Measurements from ENCODE around the gene RIMS1.
A peak's percentile ranks its signal among the peaks of the same experiment; 100 is the strongest.

GRCh38 chr6:72272958-72273357, 386.6 kb downstream of the RIMS1 start:
- TF ChIP-seq CTCF (IDR thresholded peaks at IDR 0.05; ENCODE audit: extremely low read depth in 1 of 2, insufficient read depth in 1 of 2, low read depth in 1 of 2, low read length in 2 of 2), result no peak
- TF ChIP-seq EZH2 (IDR thresholded peaks at IDR 0.05; ENCODE audit: borderline replicate concordance, low read depth, low read length, severe bottlenecking), result no peak
- no peak for TF ChIP-seq MYC (IDR thresholded peaks at IDR 0.05; ENCODE audit: low read depth, low read length)
- peak; percentile 29 for TF ChIP-seq POLR2AphosphoS5 (IDR thresholded peaks at IDR 0.05; ENCODE audit: insufficient read depth, low read depth, low read length)
- peak; percentile 71 for TF ChIP-seq GATA2 (IDR thresholded peaks at IDR 0.05; ENCODE audit: insufficient read depth, insufficient read length, low read depth, low read length)
- TF ChIP-seq POLR2A (IDR thresholded peaks at IDR 0.05; ENCODE audit: low read depth, low read length), result no peak
